Testis (tissue), 2 donors: Measurements from ENCODE around the gene ADAM12.

Experiments
- POLR2A ChIP-seq: fragments of 450-650 bp; IDR thresholded peaks from one replicate; pipeline ENCODE4 v1.6.1; 2017; ENCODE audit warnings: antibody characterized with exemption, mild to moderate bottlenecking, moderate library complexity
- TF ChIP-seq, protein P1 (sequence below), 3 experiments: fragments of 450-650 bp in 2 of 3; fragments of 200-600 bp in 1 of 3; sonication (generic) in 1 of 3; IDR thresholded peaks; one replicate each; pipeline ENCODE4 v1.5.1; 2016 to 2019; ENCODE audit warnings: antibody characterized with exemption in 3 of 3, mild to moderate bottlenecking in 2 of 3, moderate library complexity in 1 of 3

GRCh38 chr10:126043389-126043788 is 344.9 kb downstream of the ADAM12 start:
- TF ChIP-seq, protein P1, sequence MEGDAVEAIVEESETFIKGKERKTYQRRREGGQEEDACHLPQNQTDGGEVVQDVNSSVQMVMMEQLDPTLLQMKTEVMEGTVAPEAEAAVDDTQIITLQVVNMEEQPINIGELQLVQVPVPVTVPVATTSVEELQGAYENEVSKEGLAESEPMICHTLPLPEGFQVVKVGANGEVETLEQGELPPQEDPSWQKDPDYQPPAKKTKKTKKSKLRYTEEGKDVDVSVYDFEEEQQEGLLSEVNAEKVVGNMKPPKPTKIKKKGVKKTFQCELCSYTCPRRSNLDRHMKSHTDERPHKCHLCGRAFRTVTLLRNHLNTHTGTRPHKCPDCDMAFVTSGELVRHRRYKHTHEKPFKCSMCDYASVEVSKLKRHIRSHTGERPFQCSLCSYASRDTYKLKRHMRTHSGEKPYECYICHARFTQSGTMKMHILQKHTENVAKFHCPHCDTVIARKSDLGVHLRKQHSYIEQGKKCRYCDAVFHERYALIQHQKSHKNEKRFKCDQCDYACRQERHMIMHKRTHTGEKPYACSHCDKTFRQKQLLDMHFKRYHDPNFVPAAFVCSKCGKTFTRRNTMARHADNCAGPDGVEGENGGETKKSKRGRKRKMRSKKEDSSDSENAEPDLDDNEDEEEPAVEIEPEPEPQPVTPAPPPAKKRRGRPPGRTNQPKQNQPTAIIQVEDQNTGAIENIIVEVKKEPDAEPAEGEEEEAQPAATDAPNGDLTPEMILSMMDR (IDR thresholded peaks at IDR 0.05): no peak
- TF ChIP-seq POLR2A: no peak
